Measurements from ENCODE around the gene PTPN23.

DNA sequence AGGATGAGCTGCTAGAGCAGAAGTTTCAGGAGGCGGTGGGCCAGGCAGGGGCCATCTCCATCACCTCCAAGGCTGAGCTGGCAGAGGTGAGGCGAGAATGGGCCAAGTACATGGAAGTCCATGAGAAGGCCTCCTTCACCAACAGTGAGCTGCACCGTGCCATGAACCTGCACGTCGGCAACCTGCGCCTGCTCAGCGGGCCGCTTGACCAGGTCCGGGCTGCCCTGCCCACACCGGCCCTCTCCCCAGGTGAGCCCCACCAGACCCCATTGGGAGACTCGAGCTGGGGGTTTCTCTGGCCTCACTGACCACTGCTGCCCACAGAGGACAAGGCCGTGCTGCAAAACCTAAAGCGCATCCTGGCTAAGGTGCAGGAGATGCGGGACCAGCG, 28.0 kb downstream of the PTPN23 start:
- TF ChIP-seq, protein P1, sequence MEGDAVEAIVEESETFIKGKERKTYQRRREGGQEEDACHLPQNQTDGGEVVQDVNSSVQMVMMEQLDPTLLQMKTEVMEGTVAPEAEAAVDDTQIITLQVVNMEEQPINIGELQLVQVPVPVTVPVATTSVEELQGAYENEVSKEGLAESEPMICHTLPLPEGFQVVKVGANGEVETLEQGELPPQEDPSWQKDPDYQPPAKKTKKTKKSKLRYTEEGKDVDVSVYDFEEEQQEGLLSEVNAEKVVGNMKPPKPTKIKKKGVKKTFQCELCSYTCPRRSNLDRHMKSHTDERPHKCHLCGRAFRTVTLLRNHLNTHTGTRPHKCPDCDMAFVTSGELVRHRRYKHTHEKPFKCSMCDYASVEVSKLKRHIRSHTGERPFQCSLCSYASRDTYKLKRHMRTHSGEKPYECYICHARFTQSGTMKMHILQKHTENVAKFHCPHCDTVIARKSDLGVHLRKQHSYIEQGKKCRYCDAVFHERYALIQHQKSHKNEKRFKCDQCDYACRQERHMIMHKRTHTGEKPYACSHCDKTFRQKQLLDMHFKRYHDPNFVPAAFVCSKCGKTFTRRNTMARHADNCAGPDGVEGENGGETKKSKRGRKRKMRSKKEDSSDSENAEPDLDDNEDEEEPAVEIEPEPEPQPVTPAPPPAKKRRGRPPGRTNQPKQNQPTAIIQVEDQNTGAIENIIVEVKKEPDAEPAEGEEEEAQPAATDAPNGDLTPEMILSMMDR (IDR thresholded peaks at IDR 0.05), result no peak
- TF ChIP-seq POLR2A (IDR thresholded peaks at IDR 0.05), result no peak

Data from breast epithelium (tissue), 3 donors.